HepG2 (cell line): Measurements from ENCODE around the gene ZMYM3. TPM values are rescaled to one million over a fixed set of nuclear protein-coding genes. Genes with fewer than 3 reads are reported as not detected.
A peak's percentile ranks its signal among the peaks of the same experiment; 100 is the strongest.

ENCODE experiments used
- ARNT2 ChIP-seq: sonication (generic); formaldehyde crosslinking; IDR thresholded peaks from 2 replicates; pipeline ENCODE4 v1.8.0; 2022; ENCODE audit warnings: mild to moderate bottlenecking, low read depth, missing genetic modification reagents, moderate library complexity
- HMGXB3 ChIP-seq: sonication (generic); formaldehyde crosslinking; IDR thresholded peaks from 2 replicates; pipeline ENCODE4 v1.4.0; 2020; ENCODE audit warnings: missing genetic modification reagents, borderline replicate concordance
- HNF4A ChIP-seq: sonication (generic); formaldehyde crosslinking; IDR thresholded peaks from 2 replicates; pipeline ENCODE4 v1.4.0; 2020; ENCODE audit warnings: missing genetic modification reagents
- HOXA9 ChIP-seq: sonication (generic); formaldehyde crosslinking; IDR thresholded peaks from 2 replicates; pipeline ENCODE4 v1.8.1; 2022; ENCODE audit warnings: missing genetic modification reagents, mild to moderate bottlenecking, moderate library complexity, borderline replicate concordance
- MIXL1 ChIP-seq: IDR thresholded peaks from 2 replicates; pipeline ENCODE4 v1.6.1; 2016
- NRL ChIP-seq: sonication (generic); formaldehyde crosslinking; IDR thresholded peaks from 2 replicates; pipeline ENCODE4 v1.5.0; 2020; ENCODE audit warnings: missing genetic modification reagents, mild to moderate bottlenecking, moderate library complexity, borderline replicate concordance
- RAD51 ChIP-seq: fragments of 450-650 bp; IDR thresholded peaks from 2 replicates; pipeline ENCODE4 v1.6.1; 2016; ENCODE audit warnings: borderline replicate concordance
- RBFOX2 ChIP-seq: fragments of 200-400 bp; formaldehyde crosslinking; IDR thresholded peaks from 2 replicates; pipeline ENCODE4 v1.6.1; 2017; ENCODE audit warnings: low read depth, mild to moderate bottlenecking, low read length
- ZBTB37 ChIP-seq: sonication (generic); formaldehyde crosslinking; IDR thresholded peaks from 2 replicates; pipeline ENCODE4 v1.4.0; 2020; ENCODE audit warnings: mild to moderate bottlenecking, missing genetic modification reagents
- ZKSCAN8 ChIP-seq: IDR thresholded peaks from 2 replicates; pipeline ENCODE4 v1.6.1; 2016; ENCODE audit warnings: borderline replicate concordance, missing genetic modification reagents, missing compliant biosample characterization
- ZNF292 ChIP-seq: sonication (generic); formaldehyde crosslinking; IDR thresholded peaks from 2 replicates; pipeline ENCODE4 v1.8.1; 2022; ENCODE audit warnings: mild to moderate bottlenecking, low read depth, missing genetic modification reagents, borderline replicate concordance
- ZNF563 ChIP-seq: sonication (generic); formaldehyde crosslinking; IDR thresholded peaks from 2 replicates; pipeline ENCODE4 v1.8.0; 2022; ENCODE audit warnings: mild to moderate bottlenecking, moderate library complexity, missing genetic modification reagents
- ZNF569 ChIP-seq: sonication (generic); formaldehyde crosslinking; IDR thresholded peaks from 2 replicates; pipeline ENCODE4 v1.5.0; 2020; ENCODE audit warnings: mild to moderate bottlenecking, missing genetic modification reagents, moderate library complexity, borderline replicate concordance
- ZNF782 ChIP-seq: sonication (generic); formaldehyde crosslinking; IDR thresholded peaks from 2 replicates; pipeline ENCODE4 v1.4.0; 2020; ENCODE audit warnings: missing genetic modification reagents, mild to moderate bottlenecking, borderline replicate concordance
- polyA plus RNA-seq, 8 experiments: library from polyadenylated mRNA; depleted of rRNA in 3 of 8; stranded (reverse) in 7 of 8; unstranded in 1 of 8; fragments of >200 nt; fragmentation: Illumina TruSeq in 4 of 8; extraction: Trizol in 4 of 8; gene quantifications; 2 replicates each; pipeline versions ENCODE4 v1.2.1 to v1.2.3, GENCODE V29; 2011 to 2016; ENCODE audit warnings: low read depth in 4 of 8, missing spikeins in 1 of 8, mixed read lengths in 1 of 8; ENCODE audit not compliant: insufficient read depth in 1 of 8
- total RNA-seq, 5 experiments: library from RNA; depleted of rRNA; stranded (reverse); fragments of >200 nt; fragmentation: Illumina TruSeq; extraction: Trizol; gene quantifications; 2 replicates each; pipeline ENCODE4 v1.2.3, GENCODE V29; 2016; ENCODE audit warnings: low read depth in 1 of 5
- TF ChIP-seq, protein P1 (sequence below): sonication (generic); formaldehyde crosslinking; IDR thresholded peaks from 2 replicates; pipeline ENCODE4 v1.4.0; 2020; ENCODE audit warnings: low read depth, missing genetic modification reagents
- TF ChIP-seq, protein P2 (sequence below): sonication (generic); formaldehyde crosslinking; IDR thresholded peaks from 2 replicates; pipeline ENCODE4 v1.8.1; 2022; ENCODE audit warnings: mild to moderate bottlenecking, missing genetic modification reagents
- TF ChIP-seq, protein P3 (sequence below): sonication (generic); formaldehyde crosslinking; IDR thresholded peaks from 2 replicates; pipeline ENCODE4 v1.5.0; 2020; ENCODE audit warnings: missing genetic modification reagents

ZMYM3 gene
- total and polyA plus RNA-seq, 2 of the 13 experiments (the other 11 are each of a cell fraction or from before 2014, with no cell fraction given), result 26.4 to 35.4 TPM

GRCh38 chrX:71215338-71215912, 38.5 kb downstream of the ZMYM3 start (continued):
- TF ChIP-seq HMGXB3 (no peak), MIXL1 (CRISPR knock-in tag) (no peak), HOXA9 (CRISPR knock-in tag) (no peak), RAD51 (no peak), ZKSCAN8 (CRISPR knock-in tag) (no peak), ZBTB37 (CRISPR knock-in tag) (no peak), ARNT2 (CRISPR knock-in tag) (no peak), ZNF563 (no peak), HNF4A (CRISPR knock-in tag) (no peak), RBFOX2 (0 out of 2 replicates have a peak, but pooled peaks have one; percentile 51), ZNF292 (no peak), ZNF782 (CRISPR knock-in tag) (no peak), NRL (CRISPR knock-in tag) (no peak), ZNF569 (CRISPR knock-in tag) (no peak)
- TF ChIP-seq, protein P1, sequence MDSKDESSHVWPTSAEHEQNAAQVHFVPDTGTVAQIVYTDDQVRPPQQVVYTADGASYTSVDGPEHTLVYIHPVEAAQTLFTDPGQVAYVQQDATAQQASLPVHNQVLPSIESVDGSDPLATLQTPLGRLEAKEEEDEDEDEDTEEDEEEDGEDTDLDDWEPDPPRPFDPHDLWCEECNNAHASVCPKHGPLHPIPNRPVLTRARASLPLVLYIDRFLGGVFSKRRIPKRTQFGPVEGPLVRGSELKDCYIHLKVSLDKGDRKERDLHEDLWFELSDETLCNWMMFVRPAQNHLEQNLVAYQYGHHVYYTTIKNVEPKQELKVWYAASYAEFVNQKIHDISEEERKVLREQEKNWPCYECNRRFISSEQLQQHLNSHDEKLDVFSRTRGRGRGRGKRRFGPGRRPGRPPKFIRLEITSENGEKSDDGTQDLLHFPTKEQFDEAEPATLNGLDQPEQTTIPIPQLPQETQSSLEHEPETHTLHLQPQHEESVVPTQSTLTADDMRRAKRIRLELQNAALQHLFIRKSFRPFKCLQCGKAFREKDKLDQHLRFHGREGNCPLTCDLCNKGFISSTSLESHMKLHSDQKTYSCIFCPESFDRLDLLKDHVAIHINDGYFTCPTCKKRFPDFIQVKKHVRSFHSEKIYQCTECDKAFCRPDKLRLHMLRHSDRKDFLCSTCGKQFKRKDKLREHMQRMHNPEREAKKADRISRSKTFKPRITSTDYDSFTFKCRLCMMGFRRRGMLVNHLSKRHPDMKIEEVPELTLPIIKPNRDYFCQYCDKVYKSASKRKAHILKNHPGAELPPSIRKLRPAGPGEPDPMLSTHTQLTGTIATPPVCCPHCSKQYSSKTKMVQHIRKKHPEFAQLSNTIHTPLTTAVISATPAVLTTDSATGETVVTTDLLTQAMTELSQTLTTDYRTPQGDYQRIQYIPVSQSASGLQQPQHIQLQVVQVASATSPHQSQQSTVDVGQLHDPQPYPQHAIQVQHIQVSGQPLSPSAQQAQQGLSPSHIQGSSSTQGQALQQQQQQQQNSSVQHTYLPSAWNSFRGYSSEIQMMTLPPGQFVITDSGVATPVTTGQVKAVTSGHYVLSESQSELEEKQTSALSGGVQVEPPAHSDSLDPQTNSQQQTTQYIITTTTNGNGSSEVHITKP (CRISPR knock-in tag), result no peak
- TF ChIP-seq, protein P2, sequence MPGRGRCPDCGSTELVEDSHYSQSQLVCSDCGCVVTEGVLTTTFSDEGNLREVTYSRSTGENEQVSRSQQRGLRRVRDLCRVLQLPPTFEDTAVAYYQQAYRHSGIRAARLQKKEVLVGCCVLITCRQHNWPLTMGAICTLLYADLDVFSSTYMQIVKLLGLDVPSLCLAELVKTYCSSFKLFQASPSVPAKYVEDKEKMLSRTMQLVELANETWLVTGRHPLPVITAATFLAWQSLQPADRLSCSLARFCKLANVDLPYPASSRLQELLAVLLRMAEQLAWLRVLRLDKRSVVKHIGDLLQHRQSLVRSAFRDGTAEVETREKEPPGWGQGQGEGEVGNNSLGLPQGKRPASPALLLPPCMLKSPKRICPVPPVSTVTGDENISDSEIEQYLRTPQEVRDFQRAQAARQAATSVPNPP (CRISPR knock-in tag), result peak; percentile 3; the same call in 1 of the 2 replicates
- TF ChIP-seq, protein P3, sequence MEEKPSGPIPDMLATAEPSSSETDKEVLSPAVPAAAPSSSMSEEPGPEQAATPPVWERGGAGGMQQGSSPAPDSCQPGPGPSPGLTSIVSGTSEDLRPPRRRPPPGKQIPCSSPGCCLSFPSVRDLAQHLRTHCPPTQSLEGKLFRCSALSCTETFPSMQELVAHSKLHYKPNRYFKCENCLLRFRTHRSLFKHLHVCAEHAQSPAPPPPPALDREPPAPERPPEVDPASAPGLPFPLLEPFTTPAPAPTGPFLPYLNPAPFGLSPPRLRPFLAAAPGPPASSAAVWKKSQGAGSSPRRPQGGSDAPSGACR (CRISPR knock-in tag), result 0 out of 2 replicates have a peak, but pooled peaks have one; percentile 19
